H1 (cell line): ENCODE results near the gene KCND1. TPM values are rescaled to one million over a fixed set of nuclear protein-coding genes. Genes with fewer than 3 reads are reported as not detected.

Experiments
- ATF2 ChIP-seq: IDR thresholded peaks from 2 replicates; pipeline ENCODE4 v1.6.1; 2012; ENCODE audit warnings: low read length, inconsistent platforms
- CHD7 ChIP-seq: fragments of 300-600 bp; sonication (generic); IDR thresholded peaks from 2 replicates; pipeline ENCODE4 v1.7.1; 2012; ENCODE audit warnings: low read length, moderate library complexity, mild to moderate bottlenecking, inconsistent platforms; ENCODE audit not compliant: insufficient replicate concordance
- CREB1 ChIP-seq: IDR thresholded peaks from 2 replicates; pipeline ENCODE4 v1.6.1; 2012; ENCODE audit warnings: inconsistent platforms
- POLR2A ChIP-seq, 2 experiments: IDR thresholded peaks; 1 replicate in 1 of 2; 2 replicates in 1 of 2; pipeline ENCODE4 v1.6.1; 2011; ENCODE audit warnings: low read depth in 2 of 2, low read length in 2 of 2, mild to moderate bottlenecking in 2 of 2; ENCODE audit errors: control extremely low read depth in 1 of 2
- RAD21 ChIP-seq, 2 experiments: IDR thresholded peaks in 1 of 2; conservative IDR thresholded peaks in 1 of 2; 2 replicates each; pipeline ENCODE4 v1.6.1; 2011; ENCODE audit warnings: low read depth in 2 of 2, low read length in 2 of 2, improper control_type of control experiment in 1 of 2, inconsistent platforms in 1 of 2, mild to moderate bottlenecking in 1 of 2, moderate library complexity in 1 of 2
- SIRT6 ChIP-seq: IDR thresholded peaks from one replicate; pipeline ENCODE4 v1.7.1; 2012; ENCODE audit warnings: low read length, inconsistent platforms
- SIX5 ChIP-seq: IDR thresholded peaks from 2 replicates; pipeline ENCODE4 v1.6.1; 2011; ENCODE audit warnings: mild to moderate bottlenecking, low read depth, low read length
- TAF1 ChIP-seq: IDR thresholded peaks from 2 replicates; pipeline ENCODE4 v1.6.1; 2011; ENCODE audit warnings: mild to moderate bottlenecking, low read depth, low read length
- polyA plus RNA-seq, 7 experiments: library from polyadenylated mRNA; depleted of rRNA in 3 of 7; stranded (reverse) in 5 of 7; unstranded in 2 of 7; fragments of >200 nt in 5 of 7; fragments of 200-250 nt in 2 of 7; gene quantifications; 1 replicate in 5 of 7; 2 replicates in 1 of 7; 4 replicates in 1 of 7; pipeline versions ENCODE4 v1.2.1 to v1.2.3, GENCODE V29; 2011 to 2013; ENCODE audit warnings: missing spikeins in 2 of 7, mixed read lengths in 2 of 7
- total RNA-seq: library from RNA; stranded (reverse); fragmentation: NEBNext Ultra II Directional; extraction: Animal tissue kit (Norgen Biotek cat#: 25700); gene quantifications from 2 replicates; pipeline ENCODE4 v1.2.1, GENCODE V29; 2021

Gene KCND1
- total and polyA plus RNA-seq, 2 of the 8 experiments (the other 6 are each of a cell fraction or from before 2014, with no cell fraction given) = 3.1 to 6.8 TPM

GRCh38 chrX:48938721-48939425, 32.8 kb downstream of the KCND1 start (continued):
- TF ChIP-seq CHD7 (no peak), SIX5 (no peak), POLR2A (IDR thresholded peaks at IDR 0.05; ENCODE audit: control extremely low read depth in 1 of 2, low read depth in 2 of 2, low read length in 2 of 2) (no peak), RAD21 (IDR thresholded peaks at IDR 0.05 in 1 of 2, conservative IDR thresholded peaks at IDR 0.05 in 1 of 2; ENCODE audit: low read depth in 2 of 2, low read length in 2 of 2) (no peak), SIRT6 (no peak), ATF2 (no peak), TAF1 (no peak), CREB1 (no peak)
